GM18868 (cell line): ENCODE data around the gene PCDHGA5.
"Not testable (repeated sequence)": the region's sequence is repeated elsewhere in the genome, so short reads cannot be mapped to it uniquely, and the experiment has no call there.

ENCODE experiments used
- ATAC-seq: cut with Tn5 transposase; IDR thresholded peaks from one replicate; pipeline ENCODE4 v1.9.1; 2021; ENCODE audit warnings: mild to moderate bottlenecking, moderate library complexity; ENCODE audit not compliant: unreplicated experiment

The PCDHGA5 gene

DNA sequence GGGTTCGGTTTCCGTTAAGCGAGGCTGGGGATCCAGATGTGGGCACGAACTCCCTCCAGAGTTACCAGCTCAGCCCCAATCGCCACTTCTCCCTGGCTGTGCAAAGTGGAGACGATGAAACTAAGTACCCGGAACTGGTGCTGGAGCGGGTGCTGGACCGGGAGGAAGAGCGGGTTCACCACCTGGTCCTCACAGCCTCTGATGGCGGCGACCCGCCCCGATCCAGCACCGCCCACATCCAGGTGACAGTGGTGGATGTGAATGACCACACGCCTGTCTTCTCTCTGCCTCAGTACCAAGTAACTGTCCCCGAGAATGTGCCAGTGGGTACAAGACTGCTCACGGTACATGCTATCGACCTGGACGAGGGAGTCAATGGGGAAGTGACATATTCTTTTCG lies 19.4 kb downstream of the PCDHGA5 start:
- no peak for ATAC-seq

GRCh38 chr5:141384471-141385267 lies 20.7 kb downstream of the PCDHGA5 start:
- ATAC-seq = no peak

DNA sequence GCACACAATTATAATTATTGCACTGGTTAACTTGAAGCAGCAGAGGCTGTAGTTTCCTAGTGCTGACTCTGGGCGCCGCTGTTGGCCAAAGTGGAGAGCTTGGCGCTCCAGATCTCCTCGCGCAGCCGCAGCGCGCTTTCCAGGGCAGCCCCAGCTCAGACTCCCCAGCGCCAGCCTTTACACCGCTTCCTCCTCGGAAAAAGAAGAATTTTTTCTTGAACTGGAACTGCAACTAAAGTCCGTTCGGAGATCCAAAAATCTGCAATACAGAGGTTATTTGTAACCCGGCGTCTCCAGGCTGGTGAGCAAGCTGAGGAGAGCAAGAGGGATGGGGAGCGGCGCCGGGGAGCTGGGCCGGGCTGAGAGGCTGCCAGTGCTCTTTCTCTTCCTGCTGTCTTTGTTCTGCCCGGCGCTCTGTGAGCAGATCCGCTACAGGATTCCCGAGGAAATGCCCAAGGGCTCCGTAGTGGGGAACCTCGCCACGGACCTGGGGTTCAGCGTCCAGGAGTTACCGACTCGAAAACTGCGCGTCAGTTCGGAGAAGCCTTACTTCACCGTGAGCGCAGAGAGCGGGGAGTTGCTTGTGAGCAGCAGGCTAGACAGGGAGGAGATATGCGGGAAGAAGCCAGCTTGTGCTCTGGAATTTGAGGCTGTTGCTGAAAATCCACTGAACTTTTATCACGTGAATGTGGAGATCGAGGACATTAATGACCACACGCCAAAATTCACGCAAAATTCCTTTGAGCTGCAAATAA lies 23.8 kb downstream of the PCDHGA5 start, which contains the start of gene PCDHGB4:
PCDHGB4 (plus strand) TSS at position 142 of the 755 bp plus-strand sequence; CDS start at position 329, 187 bp downstream.
- peak; percentile 89 for ATAC-seq

GRCh38 chr5:141388661-141389060 lies 24.7 kb downstream of the PCDHGA5 start:
- no peak for ATAC-seq

DNA sequence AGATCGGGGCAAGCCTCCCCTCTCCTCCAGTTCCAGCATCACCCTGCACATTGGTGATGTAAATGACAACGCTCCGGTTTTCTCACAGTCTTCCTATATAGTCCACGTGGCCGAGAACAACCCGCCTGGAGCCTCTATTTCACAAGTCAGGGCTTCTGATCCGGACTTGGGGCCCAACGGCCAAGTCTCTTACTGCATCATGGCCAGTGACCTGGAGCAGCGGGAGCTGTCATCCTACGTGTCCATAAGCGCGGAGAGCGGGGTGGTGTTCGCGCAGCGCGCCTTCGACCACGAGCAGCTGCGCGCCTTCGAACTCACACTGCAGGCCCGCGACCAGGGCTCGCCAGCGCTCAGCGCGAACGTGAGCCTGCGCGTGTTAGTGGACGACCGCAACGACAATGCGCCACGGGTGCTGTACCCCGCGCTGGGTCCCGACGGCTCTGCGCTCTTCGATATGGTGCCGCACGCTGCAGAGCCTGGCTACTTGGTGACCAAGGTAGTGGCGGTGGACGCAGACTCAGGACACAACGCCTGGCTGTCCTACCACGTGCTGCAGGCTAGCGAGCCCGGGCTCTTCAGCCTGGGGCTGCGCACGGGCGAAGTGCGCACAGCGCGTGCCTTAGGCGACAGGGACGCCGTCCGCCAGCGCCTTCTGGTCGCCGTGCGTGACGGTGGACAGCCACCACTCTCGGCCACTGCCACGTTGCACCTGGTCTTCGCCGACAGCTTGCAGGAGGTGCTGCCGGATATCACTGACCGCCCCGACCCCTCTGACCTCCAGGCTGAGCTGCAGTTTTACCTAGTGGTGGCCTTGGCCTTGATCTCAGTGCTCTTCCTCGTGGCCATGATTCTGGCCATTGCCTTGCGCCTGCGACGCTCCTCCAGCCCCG lies 25.4 kb downstream of the PCDHGA5 start:
- ATAC-seq = no peak

GRCh38 chr5:141392429-141393198 lies 28.7 kb downstream of the PCDHGA5 start, which contains the start of gene PCDHGA8:
Gene PCDHGA8 (plus strand): TSS chr5:141392633. CDS start chr5:141392814, 181 bp downstream.
- ATAC-seq = no peak

DNA sequence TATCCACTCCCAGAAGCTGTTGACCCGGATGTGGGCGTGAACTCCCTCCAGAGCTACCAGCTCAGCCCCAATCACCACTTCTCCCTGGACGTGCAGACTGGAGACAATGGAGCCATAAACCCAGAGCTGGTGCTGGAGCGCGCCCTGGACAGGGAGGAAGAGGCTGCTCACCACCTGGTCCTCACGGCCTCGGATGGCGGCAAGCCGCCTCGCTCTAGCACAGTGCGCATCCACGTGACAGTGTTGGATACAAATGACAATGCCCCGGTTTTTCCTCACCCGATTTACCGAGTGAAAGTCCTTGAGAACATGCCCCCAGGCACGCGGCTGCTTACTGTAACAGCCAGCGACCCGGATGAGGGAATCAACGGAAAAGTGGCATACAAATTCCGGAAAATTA lies 29.3 kb downstream of the PCDHGA5 start:
- ATAC-seq = no peak

DNA sequence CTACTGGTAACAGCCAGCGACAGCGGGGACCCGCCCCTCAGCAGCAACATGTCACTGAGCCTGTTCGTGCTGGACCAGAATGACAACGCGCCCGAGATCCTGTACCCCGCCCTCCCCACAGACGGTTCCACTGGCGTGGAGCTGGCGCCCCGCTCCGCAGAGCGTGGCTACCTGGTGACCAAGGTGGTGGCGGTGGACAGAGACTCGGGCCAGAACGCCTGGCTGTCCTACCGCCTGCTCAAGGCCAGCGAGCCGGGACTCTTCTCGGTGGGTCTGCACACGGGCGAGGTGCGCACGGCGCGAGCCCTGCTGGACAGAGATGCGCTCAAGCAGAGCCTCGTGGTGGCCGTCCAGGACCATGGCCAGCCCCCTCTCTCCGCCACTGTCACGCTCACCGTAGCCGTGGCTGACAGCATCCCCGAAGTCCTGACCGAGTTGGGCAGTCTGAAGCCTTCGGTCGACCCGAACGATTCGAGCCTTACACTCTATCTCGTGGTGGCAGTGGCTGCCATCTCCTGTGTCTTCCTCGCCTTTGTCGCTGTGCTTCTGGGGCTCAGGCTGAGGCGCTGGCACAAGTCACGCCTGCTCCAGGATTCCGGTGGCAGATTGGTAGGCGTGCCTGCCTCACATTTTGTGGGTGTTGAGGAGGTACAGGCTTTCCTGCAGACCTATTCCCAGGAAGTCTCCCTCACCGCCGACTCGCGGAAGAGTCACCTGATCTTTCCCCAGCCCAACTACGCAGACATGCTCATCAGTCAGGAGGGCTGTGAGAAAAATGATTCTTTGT lies 30.6 kb downstream of the PCDHGA5 start:
- not testable (repeated sequence) for ATAC-seq

- ATAC-seq = peak; percentile 97
Observed at GRCh38 chr5:141397756-141398551, 34.0 kb downstream of the PCDHGA5 start, which contains the start of gene PCDHGB5. Gene PCDHGB5 (plus strand): TSS chr5:141397947. CDS start chr5:141398128, 181 bp downstream.

GRCh38 chr5:141398608-141399007 lies 34.6 kb downstream of the PCDHGA5 start:
- ATAC-seq = no peak

DNA sequence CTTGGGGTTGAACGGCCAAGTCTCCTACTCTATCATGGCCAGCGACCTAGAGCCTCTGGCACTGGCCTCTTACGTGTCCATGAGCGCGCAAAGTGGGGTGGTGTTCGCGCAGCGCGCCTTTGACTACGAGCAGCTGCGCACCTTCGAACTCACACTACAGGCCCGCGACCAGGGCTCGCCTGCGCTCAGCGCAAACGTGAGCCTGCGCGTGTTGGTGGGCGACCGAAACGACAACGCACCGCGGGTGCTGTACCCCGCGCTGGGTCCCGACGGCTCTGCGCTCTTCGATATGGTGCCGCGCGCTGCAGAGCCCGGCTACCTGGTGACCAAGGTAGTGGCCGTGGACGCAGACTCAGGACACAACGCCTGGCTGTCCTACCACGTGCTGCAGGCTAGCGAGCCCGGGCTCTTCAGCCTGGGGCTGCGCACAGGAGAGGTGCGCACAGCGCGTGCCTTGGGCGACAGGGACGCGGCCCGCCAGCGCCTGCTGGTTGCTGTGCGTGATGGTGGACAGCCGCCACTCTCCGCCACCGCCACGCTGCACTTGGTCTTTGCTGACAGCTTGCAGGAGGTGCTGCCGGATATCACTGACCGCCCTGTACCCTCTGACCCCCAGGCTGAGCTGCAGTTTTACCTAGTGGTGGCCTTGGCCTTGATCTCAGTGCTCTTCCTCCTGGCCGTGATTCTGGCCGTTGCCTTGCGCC lies 35.7 kb downstream of the PCDHGA5 start:
- ATAC-seq = no peak

GRCh38 chr5:141402553-141403243 lies 38.7 kb downstream of the PCDHGA5 start, which contains the start of gene PCDHGA9:
Gene PCDHGA9 (plus strand): TSS chr5:141402778. CDS start chr5:141402953, 175 bp downstream.
- no peak for ATAC-seq

GRCh38 chr5:141403387-141403786 lies 39.4 kb downstream of the PCDHGA5 start:
- ATAC-seq = no peak

- ATAC-seq = peak; percentile 82
Observed at GRCh38 chr5:141407790-141408505, 44.0 kb downstream of the PCDHGA5 start, which contains the start of gene PCDHGB6. Gene PCDHGB6 (plus strand): TSS chr5:141408021. CDS start chr5:141408203, 182 bp downstream.

GRCh38 chr5:141409598-141410306 lies 45.8 kb downstream of the PCDHGA5 start:
- no peak for ATAC-seq

GRCh38 chr5:141411575-141411974 lies 47.6 kb downstream of the PCDHGA5 start:
- no peak for ATAC-seq
